Transverse colon (tissue), 4 donors: Measurements from ENCODE around the gene ERC2. TPM values are rescaled to one million over a fixed set of nuclear protein-coding genes. Genes with fewer than 3 reads are reported as not detected.

Source experiments
- DNase-seq: peaks from one replicate; pipeline ENCODE4 v3.0.0-alpha.2; 2019
- H3K27ac ChIP-seq, 4 donors: fragments of 200-600 bp; sonication (generic); 2 replicates each; pipeline ENCODE4 v1.5.1; 2016 to 2018; ENCODE audit warnings: inconsistent platforms in 4 of 4
- H3K27me3 ChIP-seq: fragments of 200-600 bp; sonication (generic); 2 replicates; pipeline ENCODE4 v1.5.1; 2017; ENCODE audit warnings: inconsistent platforms
- H3K36me3 ChIP-seq, 4 donors: fragments of 200-600 bp; sonication (generic); 2 replicates each; pipeline ENCODE4 v1.5.1; 2017 to 2019; ENCODE audit warnings: inconsistent platforms in 4 of 4
- H3K4me1 ChIP-seq, 4 donors: fragments of 200-600 bp; sonication (generic); 2 replicates each; pipeline ENCODE4 v1.5.1; 2017 to 2020; ENCODE audit warnings: inconsistent platforms in 4 of 4
- H3K4me3 ChIP-seq, 4 donors: fragments of 200-600 bp; sonication (generic); 1 replicate in 1 of 4; 2 replicates in 3 of 4; pipeline versions ENCODE4 v1.5.1 to v1.6.1; 2017 to 2019; ENCODE audit warnings: inconsistent platforms in 4 of 4
- H3K9me3 ChIP-seq, 2 donors: fragments of 200-600 bp; sonication (generic); 2 replicates each; pipeline ENCODE4 v1.5.1; 2017 to 2019; ENCODE audit warnings: inconsistent platforms in 2 of 2
- CTCF ChIP-seq, 5 experiments: fragments of 200-600 bp in 3 of 5; fragments of 450-650 bp in 2 of 5; sonication (generic) in 3 of 5; IDR thresholded peaks; 1 replicate in 2 of 5; 2 replicates in 3 of 5; pipeline ENCODE4 v1.5.1; 2016 to 2017; ENCODE audit warnings: antibody characterized with exemption in 5 of 5, inconsistent platforms in 3 of 5, mild to moderate bottlenecking in 2 of 5, moderate library complexity in 1 of 5
- EP300 ChIP-seq: sonication (generic); formaldehyde crosslinking; IDR thresholded peaks from one replicate; pipeline ENCODE4 v1.6.1; 2017; ENCODE audit warnings: antibody characterized with exemption, low read depth
- POLR2A ChIP-seq: fragments of 450-650 bp; IDR thresholded peaks from one replicate; pipeline ENCODE4 v1.6.1; 2016; ENCODE audit warnings: antibody characterized with exemption, mild to moderate bottlenecking, moderate library complexity
- POLR2AphosphoS5 ChIP-seq, 3 donors: sonication (generic); formaldehyde crosslinking; IDR thresholded peaks; one replicate each; pipeline ENCODE4 v1.6.1; 2016; ENCODE audit warnings: antibody characterized with exemption in 3 of 3
- WGBS, 2 donors: methylation state at CpG; one replicate each; pipeline ENCODE4 v1.1.5; 2018; ENCODE audit warnings: low coverage in 1 of 2; 5-methylcytosine and 5-hydroxymethylcytosine counted together
- in situ Hi-C, 4 donors: fragments of 200-750 bp; cut with MboI; loops; one replicate each; pipeline versions ENCODE4 v1.15.0 to v1.15.1; 2017; ENCODE audit warnings: low sequenced_read_pairs in 3 of 4, low pct_ligation_motif_present in 1 of 4, low pct_unique_long_range_greater_than_20kb in 1 of 4
- intact Hi-C: fragments of 100-400 bp; cut with DNase I; formaldehyde crosslinking; loops from one replicate; pipeline ENCODE4 v1.15.1; 2023; ENCODE audit warnings: low total_unique reads
- total RNA-seq, 4 donors: library from RNA; depleted of rRNA; stranded (reverse); fragments of >200 nt; gene quantifications; one replicate each; pipeline ENCODE4 v1.1.0, GENCODE V29; 2016

Gene ERC2
- total RNA-seq, 4 donors from 2014 or later, result 0.41 to 1.3 TPM; not detected in 2

- peak; percentile 70 for DNase-seq
- TF ChIP-seq POLR2A (no peak), EP300 (no peak), CTCF (IDR thresholded peaks at IDR 0.05) (no peak), POLR2AphosphoS5 (IDR thresholded peaks at IDR 0.05) (no peak)
- no peaks in the 10 kb centered on the region for H3K9me3 ChIP-seq
- in situ Hi-C loops (no loop called here), intact Hi-C loops (no loop called here)
- WGBS, 2 donors, result 1 to 4% methylated on average over 5 to 14 of the region's 14 CpGs
- H3K27me3 ChIP-seq, result peaks cover 69% of the 10 kb centered on the region
- peaks cover 6 to 18% (median 10%) of the 10 kb centered on the region in 4 donors for H3K4me1 ChIP-seq
- H3K4me3 ChIP-seq, result peak overlapping the region in 3 of 4 donors; percentile 31 to 54 (median 45)
- H3K27ac ChIP-seq, result no peak overlapping the region
- H3K36me3 ChIP-seq, result no peaks in the 10 kb centered on the region
Measured at GRCh38 chr3:56467108-56467507, 1.2 kb downstream of the ERC2 start.

GRCh38 chr3:56459719-56460118 lies 8.5 kb downstream of the ERC2 start:
- DNase-seq, result no peak
- H3K9me3 ChIP-seq, result no peaks in the 10 kb centered on the region
- TF ChIP-seq CTCF (IDR thresholded peaks at IDR 0.05), result no peak
- TF ChIP-seq EP300, result no peak
- no peak for TF ChIP-seq POLR2A
- no peak for TF ChIP-seq POLR2AphosphoS5 (IDR thresholded peaks at IDR 0.05)
- no peaks in the 10 kb centered on the region for H3K4me1 ChIP-seq
- peaks cover 6% of the 10 kb centered on the region for H3K27me3 ChIP-seq
- in situ Hi-C loops (no loop called here), intact Hi-C loops (no loop called here)
- no peak overlapping the region for H3K27ac ChIP-seq
- H3K4me3 ChIP-seq, result no peak overlapping the region
- no peaks in the 10 kb centered on the region for H3K36me3 ChIP-seq
- WGBS, 2 donors, result 55 to 73% methylated on average over 2 to 3 of the region's 3 CpGs

DNA sequence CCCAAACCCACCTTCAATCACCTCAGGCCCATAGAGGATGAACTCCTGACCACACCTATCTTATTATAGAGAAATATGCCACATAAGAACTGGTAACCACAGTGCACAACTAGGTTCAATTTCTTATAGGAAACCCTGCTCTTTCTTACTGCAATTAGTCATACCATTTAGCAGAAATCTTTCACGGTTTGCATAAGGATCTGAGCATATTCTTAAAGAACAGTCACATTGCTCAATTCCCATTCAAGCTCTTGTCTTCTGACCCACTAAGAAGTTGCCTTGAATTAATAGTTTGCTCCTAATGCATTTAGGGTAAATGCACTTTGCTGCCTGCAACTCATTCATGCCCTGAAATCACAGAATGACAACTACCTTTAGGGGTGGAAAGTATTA lies 9.2 kb downstream of the ERC2 start:
- no peak for TF ChIP-seq CTCF (IDR thresholded peaks at IDR 0.05)
- TF ChIP-seq POLR2A, result no peak
- no peak for TF ChIP-seq POLR2AphosphoS5 (IDR thresholded peaks at IDR 0.05)
- no peak for TF ChIP-seq EP300
- Histone ChIP-seq H3K9me3 (no peaks in the 10 kb centered on the region), H3K27me3 (peaks cover 5% of the 10 kb centered on the region), H3K4me1 (no peaks in the 10 kb centered on the region), H3K27ac (no peak overlapping the region), H3K4me3 (no peak overlapping the region), H3K36me3 (no peaks in the 10 kb centered on the region)
- DNase-seq, result no peak
- intact Hi-C loops, result no loop called here
- WGBS, 2 donors, result 50 to 56% methylated on average over 1 of the region's 1 CpG
- in situ Hi-C loops, result no loop called here

DNA sequence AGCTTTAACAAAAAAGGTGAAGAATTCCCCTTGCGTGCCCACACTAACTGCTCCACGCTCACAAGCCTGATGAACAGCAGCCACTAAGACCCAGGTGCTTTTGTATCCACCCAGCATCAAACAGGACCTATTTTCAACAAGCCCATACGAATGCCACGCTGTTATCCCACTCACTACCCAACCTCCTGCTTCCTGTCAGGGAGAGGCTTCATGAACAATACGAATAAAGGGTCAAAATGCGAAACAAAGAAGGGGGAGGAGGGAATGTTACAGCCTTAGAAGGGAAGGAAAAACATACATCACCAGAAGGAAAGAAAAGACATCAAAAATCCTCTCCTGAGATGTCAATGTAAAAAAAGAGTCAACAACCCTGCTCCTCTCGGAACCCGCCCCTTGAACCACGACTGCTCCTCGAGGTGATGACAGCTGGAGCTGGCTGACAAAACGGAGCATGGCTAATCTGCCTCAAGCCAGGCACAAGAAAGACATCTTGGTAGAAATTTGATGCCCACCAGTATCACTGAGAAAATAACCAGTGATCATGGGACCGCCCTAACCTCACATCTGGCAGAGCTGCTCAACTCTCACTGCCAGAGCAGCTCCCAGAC lies 9.7 kb downstream of the ERC2 start:
- intact Hi-C loops, result no loop called here
- no peak overlapping the region for H3K4me3 ChIP-seq
- TF ChIP-seq EP300 (no peak), CTCF (IDR thresholded peaks at IDR 0.05) (no peak), POLR2AphosphoS5 (IDR thresholded peaks at IDR 0.05) (no peak), POLR2A (no peak)
- no peaks in the 10 kb centered on the region for H3K36me3 ChIP-seq
- no peaks in the 10 kb centered on the region for H3K4me1 ChIP-seq
- H3K27ac ChIP-seq, result no peak overlapping the region
- WGBS, 2 donors, result 72 to 90% methylated on average over 3 to 12 of the region's 12 CpGs
- H3K9me3 ChIP-seq, result no peaks in the 10 kb centered on the region
- DNase-seq, result no peak
- peaks cover 4% of the 10 kb centered on the region for H3K27me3 ChIP-seq
- in situ Hi-C loops, result no loop called here
